Activated T-cell treated with anti-CD3 and anti-CD28 coated beads, Interleukin-2, amount 50 U/mL, for 72 hours (primary cell): ENCODE results near the gene GALNT2. TPM values are rescaled to one million over a fixed set of nuclear protein-coding genes. Genes with fewer than 3 reads are reported as not detected.

Source experiments
- ATAC-seq, 2 donors: fragments of 150-1000 bp; cut with Tn5 transposase; replicated peaks in 1 of 2; 2 replicates each; pipeline ENCODE4 v1.10.0; 2021; ENCODE audit warnings: moderate library complexity in 2 of 2, mild to moderate bottlenecking in 1 of 2
- DNase-seq, 2 donors: peaks; one replicate each; pipeline ENCODE4 v3.0.0; 2021 to 2022; ENCODE audit warnings: mixed read lengths in 1 of 2
- H3K27ac Mint-ChIP-seq: one replicate; pipeline ENCODE4 v1.8.0; 2022; ENCODE audit warnings: mild to moderate bottlenecking, moderate library complexity, mixed read lengths
- H3K27me3 Mint-ChIP-seq: one replicate; pipeline ENCODE4 v1.8.0; 2022; ENCODE audit warnings: low read depth, mixed read lengths
- H3K36me3 Mint-ChIP-seq, 2 donors: one replicate each; pipeline ENCODE4 v1.8.0; 2022; ENCODE audit warnings: mixed read lengths in 2 of 2, mild to moderate bottlenecking in 1 of 2; ENCODE audit not compliant: insufficient read depth in 2 of 2
- H3K4me1 Mint-ChIP-seq: one replicate; pipeline ENCODE4 v1.8.0; 2022; ENCODE audit warnings: low read depth, mixed read lengths
- H3K4me3 Mint-ChIP-seq, 2 donors: one replicate each; pipeline ENCODE4 v1.8.0; 2022; ENCODE audit warnings: mild to moderate bottlenecking in 2 of 2, mixed read lengths in 2 of 2, moderate library complexity in 2 of 2
- H3K9me3 Mint-ChIP-seq, 2 donors: one replicate each; pipeline ENCODE4 v1.8.0; 2022; ENCODE audit warnings: mixed read lengths in 2 of 2
- total RNA-seq, 2 donors: library from RNA; stranded (reverse); gene quantifications; one replicate each; pipeline ENCODE4 v1.2.3, GENCODE V29; 2022

GALNT2 gene
- total RNA-seq, 2 donors from 2014 or later = 50.2 to 67.6 TPM

GRCh38 chr1:230105245-230105753, 38.3 kb downstream of the GALNT2 start:
- DNase-seq = no peak
- Mint-ChIP-seq H3K36me3 (peaks cover 3 to 4% of the 10 kb centered on the region in 2 donors), H3K4me3 (peak overlapping the region; percentile 84 to 94), H3K4me1 (peaks cover 94% of the 10 kb centered on the region), H3K27me3 (no peaks in the 10 kb centered on the region), H3K27ac (peak overlapping the region; percentile 36), H3K9me3 (no peaks in the 10 kb centered on the region)
- ATAC-seq = no peak

- peaks cover 3 to 4% of the 10 kb centered on the region in 2 donors for H3K36me3 Mint-ChIP-seq
- ATAC-seq (peak; percentile 13 to 32), DNase-seq (peak; percentile 34 to 43)
- H3K27me3 Mint-ChIP-seq = no peaks in the 10 kb centered on the region
- H3K9me3 Mint-ChIP-seq = no peaks in the 10 kb centered on the region
- H3K4me3 Mint-ChIP-seq = peak overlapping the region; percentile 84 to 94
- peaks cover 100% of the 10 kb centered on the region for H3K4me1 Mint-ChIP-seq
- peak overlapping the region; percentile 36 for H3K27ac Mint-ChIP-seq
Observed at GRCh38 chr1:230105754-230106625, 39.0 kb downstream of the GALNT2 start.

DNA sequence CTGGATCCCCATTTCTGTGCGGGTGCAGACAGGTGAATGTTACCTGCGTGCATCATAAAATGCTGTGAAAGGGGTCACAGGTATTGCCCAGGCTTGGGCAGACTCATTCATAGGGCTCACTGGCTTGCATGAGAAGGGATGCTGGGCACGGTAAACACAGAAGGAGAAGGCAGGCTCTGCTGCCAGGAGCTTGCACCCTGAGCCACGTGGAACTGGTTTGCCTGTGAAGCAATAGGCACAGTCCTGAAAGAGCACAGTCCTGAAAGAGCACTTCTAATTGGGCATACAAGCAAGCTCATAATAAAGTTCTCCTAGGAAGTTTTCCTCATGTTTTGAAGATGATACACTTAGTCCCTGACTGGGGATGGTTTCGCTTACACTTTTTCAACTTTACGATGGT, 40.9 kb downstream of the GALNT2 start:
- H3K27ac Mint-ChIP-seq = peak overlapping the region; percentile 30
- H3K27me3 Mint-ChIP-seq = no peaks in the 10 kb centered on the region

DNA sequence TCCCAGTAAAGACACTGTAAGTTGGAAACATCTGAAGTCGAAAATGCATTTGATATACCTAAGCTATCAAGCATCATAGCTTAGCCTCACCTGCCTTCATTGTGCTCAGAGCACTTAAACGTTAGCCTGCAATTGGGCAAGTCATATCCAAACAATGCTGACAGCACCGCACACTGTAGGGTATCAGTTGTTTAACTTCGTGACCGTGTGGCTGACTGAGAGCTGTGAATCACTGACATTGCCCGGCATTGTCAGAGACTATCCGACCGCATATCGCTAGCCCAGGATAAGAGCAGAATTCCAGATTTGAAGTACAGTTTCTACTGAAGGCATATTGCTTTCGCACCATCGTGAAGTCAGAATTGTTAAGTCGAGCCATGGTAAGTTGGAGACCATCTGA, 41.5 kb downstream of the GALNT2 start:
- peak overlapping the region; percentile 47 to 94 for H3K4me3 Mint-ChIP-seq
- H3K4me1 Mint-ChIP-seq = peaks cover 100% of the 10 kb centered on the region
- peak; percentile 54 to 58 for DNase-seq
- H3K27ac Mint-ChIP-seq = peak overlapping the region; percentile 86
- peaks cover 4 to 6% of the 10 kb centered on the region in 2 donors for H3K36me3 Mint-ChIP-seq
- no peaks in the 10 kb centered on the region for H3K9me3 Mint-ChIP-seq
- H3K27me3 Mint-ChIP-seq = no peaks in the 10 kb centered on the region
- peak in 1 of 2 donors; percentile 27 for ATAC-seq

More for the DNA sequence above, 40.9 kb downstream of the GALNT2 start:
- ATAC-seq = no peak
- peak overlapping the region; percentile 84 to 94 for H3K4me3 Mint-ChIP-seq
- H3K9me3 Mint-ChIP-seq = no peaks in the 10 kb centered on the region
- H3K4me1 Mint-ChIP-seq = peaks cover 100% of the 10 kb centered on the region
- peaks cover 3 to 4% of the 10 kb centered on the region in 2 donors for H3K36me3 Mint-ChIP-seq
- DNase-seq = no peak

- H3K27ac Mint-ChIP-seq = peak overlapping the region; percentile 86
- peaks cover 4 to 7% of the 10 kb centered on the region in 2 donors for H3K36me3 Mint-ChIP-seq
- H3K4me3 Mint-ChIP-seq = peak overlapping the region; percentile 72 to 94
- ATAC-seq = no peak
- H3K27me3 Mint-ChIP-seq = no peaks in the 10 kb centered on the region
- H3K9me3 Mint-ChIP-seq = no peaks in the 10 kb centered on the region
- no peak for DNase-seq
- H3K4me1 Mint-ChIP-seq = peaks cover 98% of the 10 kb centered on the region
Observed at GRCh38 chr1:230109066-230109465, 42.0 kb downstream of the GALNT2 start.

GRCh38 chr1:230109895-230110667, 43.0 kb downstream of the GALNT2 start:
- Mint-ChIP-seq H3K4me1 (peaks cover 95% of the 10 kb centered on the region), H3K4me3 (peak overlapping the region; percentile 72 to 94), H3K36me3 (peaks cover 4 to 13% of the 10 kb centered on the region in 2 donors), H3K27ac (peak overlapping the region; percentile 70), H3K9me3 (no peaks in the 10 kb centered on the region), H3K27me3 (no peaks in the 10 kb centered on the region)
- DNase-seq = peak; percentile 83 to 91
- ATAC-seq = peak; percentile 82 to 88

DNA sequence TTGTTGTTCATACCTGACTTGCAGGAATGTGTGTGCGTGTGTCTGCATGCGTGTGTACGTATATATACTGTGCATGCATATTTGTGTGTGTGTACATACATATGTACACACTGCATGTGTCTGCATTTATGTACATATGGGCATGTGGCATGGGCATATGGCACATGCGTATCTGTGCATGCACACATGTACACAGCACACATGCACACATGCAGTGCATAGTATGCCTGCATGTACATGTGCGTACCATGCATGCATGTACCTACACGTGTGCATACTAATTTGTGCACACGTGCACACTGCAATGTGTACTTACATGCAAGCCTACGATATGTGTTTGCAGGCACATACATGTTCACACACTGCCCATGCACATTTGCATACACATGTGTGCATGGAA, 43.9 kb downstream of the GALNT2 start:
- DNase-seq (no peak), ATAC-seq (no peak)
- no peaks in the 10 kb centered on the region for H3K27me3 Mint-ChIP-seq
- H3K4me3 Mint-ChIP-seq = peak overlapping the region; percentile 72 to 94
- H3K27ac Mint-ChIP-seq = no peak overlapping the region
- H3K4me1 Mint-ChIP-seq = peaks cover 90% of the 10 kb centered on the region
- H3K36me3 Mint-ChIP-seq = peaks cover 7 to 17% of the 10 kb centered on the region in 2 donors
- H3K9me3 Mint-ChIP-seq = no peaks in the 10 kb centered on the region

- H3K36me3 Mint-ChIP-seq = peaks cover 5 to 21% of the 10 kb centered on the region in 2 donors
- H3K9me3 Mint-ChIP-seq = no peaks in the 10 kb centered on the region
- H3K27ac Mint-ChIP-seq = no peak overlapping the region
- no peaks in the 10 kb centered on the region for H3K27me3 Mint-ChIP-seq
- ATAC-seq (no peak), DNase-seq (no peak)
- peak overlapping the region in 1 of 2 donors; percentile 34 for H3K4me3 Mint-ChIP-seq
- peaks cover 90% of the 10 kb centered on the region for H3K4me1 Mint-ChIP-seq
Observed at GRCh38 chr1:230112131-230112701, 45.2 kb downstream of the GALNT2 start.

GRCh38 chr1:230112782-230113181, 45.7 kb downstream of the GALNT2 start:
- peaks cover 89% of the 10 kb centered on the region for H3K4me1 Mint-ChIP-seq
- H3K4me3 Mint-ChIP-seq = peak overlapping the region in 1 of 2 donors; percentile 34
- no peaks in the 10 kb centered on the region for H3K27me3 Mint-ChIP-seq
- peaks cover 5 to 21% of the 10 kb centered on the region in 2 donors for H3K36me3 Mint-ChIP-seq
- ATAC-seq (no peak), DNase-seq (no peak)
- H3K27ac Mint-ChIP-seq = no peak overlapping the region
- no peaks in the 10 kb centered on the region for H3K9me3 Mint-ChIP-seq

DNA sequence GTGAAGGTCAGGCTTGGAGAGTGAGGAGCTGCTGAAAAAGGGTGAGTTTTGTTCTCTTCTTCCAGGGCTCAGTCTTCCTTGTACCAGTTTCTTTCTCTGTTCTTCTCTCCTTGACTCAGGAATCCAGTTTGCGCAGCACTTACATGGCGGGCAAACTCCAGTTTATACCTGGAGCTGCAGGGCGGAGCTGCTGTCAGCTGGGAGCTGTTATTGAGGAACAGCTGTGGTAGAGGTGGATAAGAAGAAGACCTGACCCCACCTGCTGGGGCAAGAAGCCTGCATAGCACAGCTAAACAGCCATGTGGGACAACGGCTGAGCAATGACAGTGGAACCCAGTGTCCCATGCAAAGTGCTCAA, 46.2 kb downstream of the GALNT2 start:
- Mint-ChIP-seq H3K36me3 (peaks cover 5 to 21% of the 10 kb centered on the region in 2 donors), H3K27me3 (no peaks in the 10 kb centered on the region), H3K9me3 (no peaks in the 10 kb centered on the region), H3K4me3 (peak overlapping the region in 1 of 2 donors; percentile 37), H3K27ac (no peak overlapping the region), H3K4me1 (peaks cover 89% of the 10 kb centered on the region)
- DNase-seq (no peak), ATAC-seq (no peak)

DNA sequence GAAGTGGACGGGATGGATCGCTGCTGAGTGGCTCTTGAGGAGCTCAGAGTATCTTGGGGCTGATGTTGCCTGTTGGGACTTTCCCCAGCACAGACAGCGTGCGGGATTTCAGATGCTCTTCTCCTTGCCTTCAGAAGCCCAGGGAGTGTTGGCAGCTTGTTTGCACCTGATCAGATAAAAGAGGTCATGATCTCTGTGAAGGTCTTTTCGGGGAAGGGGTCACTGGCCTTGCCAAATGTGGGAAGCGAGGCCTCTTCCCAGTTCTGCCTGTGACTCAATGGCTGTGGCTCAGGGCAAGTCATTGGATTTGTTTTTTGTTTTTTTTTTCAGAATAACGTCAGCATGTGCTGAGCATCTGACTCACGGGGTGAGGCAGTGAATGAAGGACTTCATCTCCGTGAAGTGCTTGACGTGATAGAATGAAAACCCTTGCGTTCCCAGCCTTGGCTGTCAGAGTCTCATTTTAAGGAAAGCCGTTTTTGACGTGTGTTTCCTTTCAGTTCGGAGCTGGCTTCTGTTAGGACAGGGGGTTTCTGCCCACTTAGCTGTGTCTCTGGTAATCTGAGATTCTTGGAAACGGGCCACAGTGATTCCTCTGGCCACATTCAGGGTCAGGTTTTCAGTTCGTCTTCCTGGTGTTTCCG, 46.7 kb downstream of the GALNT2 start:
- DNase-seq (no peak), ATAC-seq (no peak)
- Mint-ChIP-seq H3K27ac (no peak overlapping the region), H3K4me3 (peak overlapping the region in 1 of 2 donors; percentile 37), H3K27me3 (no peaks in the 10 kb centered on the region), H3K4me1 (peaks cover 89% of the 10 kb centered on the region), H3K36me3 (peaks cover 4 to 21% of the 10 kb centered on the region in 2 donors), H3K9me3 (no peaks in the 10 kb centered on the region)

DNA sequence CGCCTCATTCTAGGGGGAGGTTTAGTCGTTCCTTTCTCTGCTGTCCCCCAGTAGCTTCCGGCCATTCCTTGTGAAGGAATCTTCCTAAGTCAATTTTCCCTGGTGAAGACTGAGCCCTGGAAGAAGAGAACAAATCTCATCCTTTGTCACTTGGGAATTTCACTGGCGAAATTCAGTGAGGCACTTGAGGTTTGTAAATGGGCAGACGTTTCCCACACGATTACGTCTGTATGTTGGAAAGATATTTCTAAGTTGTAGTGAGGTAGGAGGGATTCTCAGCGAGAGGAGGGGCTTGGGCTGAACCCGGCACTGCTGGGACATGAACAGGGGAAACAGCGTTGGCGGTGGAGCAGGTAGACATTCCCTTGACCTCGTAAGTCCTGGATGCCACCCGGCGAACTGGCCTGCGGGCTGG, 47.2 kb downstream of the GALNT2 start:
- H3K27ac Mint-ChIP-seq = no peak overlapping the region
- DNase-seq = no peak

More for the DNA sequence above, 47.2 kb downstream of the GALNT2 start:
- peaks cover 3 to 21% of the 10 kb centered on the region in 2 donors for H3K36me3 Mint-ChIP-seq
- no peak overlapping the region for H3K4me3 Mint-ChIP-seq
- H3K9me3 Mint-ChIP-seq = no peaks in the 10 kb centered on the region
- no peaks in the 10 kb centered on the region for H3K27me3 Mint-ChIP-seq
- no peak for ATAC-seq
- peaks cover 86% of the 10 kb centered on the region for H3K4me1 Mint-ChIP-seq
